ENCODE measurements around the gene KCNG1.

GRCh38 chr20:51034988-51035656 lies 12.2 kb upstream of the KCNG1 start:
- no peak for TF ChIP-seq CTCF (IDR thresholded peaks at IDR 0.05; ENCODE audit: low read length)
- TF ChIP-seq EZH2 (optimal IDR thresholded peaks at IDR 0.05; ENCODE audit: low read depth, low read length), result no peak
- TF ChIP-seq EZH2phosphoT487 (IDR thresholded peaks at IDR 0.05; ENCODE audit: low read length), result no peak
